Upper lobe of right lung (tissue), 1 donor: ENCODE measurements around the gene NAPB. TPM values are rescaled to one million over a fixed set of nuclear protein-coding genes. Genes with fewer than 3 reads are reported as not detected.

Experiments
- ATAC-seq: fragments of 200-7000 bp; cut with Tn5 transposase; one replicate; pipeline ENCODE4 v1.9.1; 2020; ENCODE audit warnings: mild to moderate bottlenecking, moderate library complexity
- DNase-seq: peaks from one replicate; pipeline ENCODE4 v3.0.0-alpha.2; 2020
- H3K27ac ChIP-seq: fragments of 200-600 bp; one replicate; pipeline ENCODE4 v1.8.0; 2022
- H3K27me3 ChIP-seq: fragments of 200-600 bp; one replicate; pipeline ENCODE4 v1.8.0; 2022; ENCODE audit warnings: mild to moderate bottlenecking
- H3K36me3 ChIP-seq: fragments of 200-600 bp; one replicate; pipeline ENCODE4 v1.8.0; 2022
- H3K4me1 ChIP-seq: fragments of 200-600 bp; one replicate; pipeline ENCODE4 v1.8.0; 2022
- H3K4me3 ChIP-seq: fragments of 200-600 bp; one replicate; pipeline ENCODE4 v1.8.0; 2022; ENCODE audit warnings: mild to moderate bottlenecking
- H3K9me3 ChIP-seq: fragments of 200-600 bp; one replicate; pipeline ENCODE4 v1.8.0; 2022
- intact Hi-C: fragments of 100-400 bp; cut with DNase I; formaldehyde crosslinking; loops from one replicate; pipeline ENCODE4 v1.11.0; 2022
- total RNA-seq: library from RNA; stranded (reverse); fragmentation: NEBNext Ultra II Directional; extraction: Animal tissue kit (Norgen Biotek cat#: 25700); gene quantifications from one replicate; pipeline ENCODE4 v1.2.1, GENCODE V29; 2021
- TF ChIP-seq, protein P1 (sequence below): fragments of 200-600 bp; IDR thresholded peaks from one replicate; pipeline ENCODE4 v1.8.0; 2022; ENCODE audit warnings: antibody characterized with exemption
- donor health status: DM: no; HTN: yes; CAD: no; lungs with severe emphysema.

NAPB gene
- total RNA-seq, 1 donor from 2014 or later: 10.8 TPM

DNA sequence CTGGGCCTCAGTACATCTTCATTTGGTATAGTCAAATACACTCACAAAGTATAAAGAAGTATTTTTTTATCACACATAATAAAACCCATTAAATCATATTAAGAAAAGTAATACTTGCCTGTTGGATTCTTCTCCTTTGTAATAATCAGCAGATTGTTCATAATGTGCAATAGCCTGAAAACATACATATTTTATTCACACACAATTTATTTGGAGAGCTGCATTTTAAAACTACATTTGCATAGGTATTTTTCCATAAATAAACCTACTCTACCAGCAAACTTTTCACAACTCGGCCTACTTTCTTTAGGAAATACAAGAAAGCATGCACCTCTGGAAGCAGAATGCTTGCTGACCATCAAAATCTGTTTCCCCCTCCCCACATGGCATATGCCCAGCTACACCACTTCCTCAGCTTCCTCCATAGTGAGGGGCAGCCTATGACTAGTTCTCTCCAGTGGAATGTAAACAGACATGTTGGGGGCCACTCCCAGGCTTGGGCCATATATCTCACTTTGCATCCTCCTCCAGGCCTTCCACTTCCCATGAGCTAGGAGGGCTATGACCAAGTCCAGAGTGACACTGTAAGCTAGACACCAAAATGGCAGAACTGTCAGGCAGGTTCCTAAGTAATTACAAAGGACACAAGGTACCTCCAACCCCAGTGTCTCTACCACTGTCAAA, 31.1 kb downstream of the NAPB start:
- Histone ChIP-seq H3K36me3 (peaks cover 65% of the 10 kb centered on the region), H3K4me3 (no peak overlapping the region), H3K27ac (no peak overlapping the region), H3K4me1 (no peaks in the 10 kb centered on the region), H3K9me3 (no peaks in the 10 kb centered on the region), H3K27me3 (no peaks in the 10 kb centered on the region)
- TF ChIP-seq, protein P1, sequence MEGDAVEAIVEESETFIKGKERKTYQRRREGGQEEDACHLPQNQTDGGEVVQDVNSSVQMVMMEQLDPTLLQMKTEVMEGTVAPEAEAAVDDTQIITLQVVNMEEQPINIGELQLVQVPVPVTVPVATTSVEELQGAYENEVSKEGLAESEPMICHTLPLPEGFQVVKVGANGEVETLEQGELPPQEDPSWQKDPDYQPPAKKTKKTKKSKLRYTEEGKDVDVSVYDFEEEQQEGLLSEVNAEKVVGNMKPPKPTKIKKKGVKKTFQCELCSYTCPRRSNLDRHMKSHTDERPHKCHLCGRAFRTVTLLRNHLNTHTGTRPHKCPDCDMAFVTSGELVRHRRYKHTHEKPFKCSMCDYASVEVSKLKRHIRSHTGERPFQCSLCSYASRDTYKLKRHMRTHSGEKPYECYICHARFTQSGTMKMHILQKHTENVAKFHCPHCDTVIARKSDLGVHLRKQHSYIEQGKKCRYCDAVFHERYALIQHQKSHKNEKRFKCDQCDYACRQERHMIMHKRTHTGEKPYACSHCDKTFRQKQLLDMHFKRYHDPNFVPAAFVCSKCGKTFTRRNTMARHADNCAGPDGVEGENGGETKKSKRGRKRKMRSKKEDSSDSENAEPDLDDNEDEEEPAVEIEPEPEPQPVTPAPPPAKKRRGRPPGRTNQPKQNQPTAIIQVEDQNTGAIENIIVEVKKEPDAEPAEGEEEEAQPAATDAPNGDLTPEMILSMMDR: no peak
- no peak for DNase-seq
- intact Hi-C loops: no loop called here
- no peak for ATAC-seq

DNA sequence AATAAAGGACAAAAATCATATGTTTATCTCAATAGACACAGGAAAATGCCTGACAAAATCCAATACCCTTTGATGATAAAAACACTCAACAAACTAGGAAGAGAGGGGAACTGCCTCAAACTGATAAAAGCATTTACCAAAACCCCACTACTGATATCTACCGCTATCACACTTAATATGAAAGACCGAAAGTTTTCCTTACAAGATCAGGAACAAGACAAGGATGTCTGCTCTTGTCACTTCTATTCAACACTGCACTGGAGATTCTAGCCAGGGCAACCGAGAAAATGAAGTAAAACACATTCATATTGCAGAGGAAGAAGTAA, 34.2 kb downstream of the NAPB start:
- intact Hi-C loops: no loop called here
- H3K27ac ChIP-seq: no peak overlapping the region
- no peak for DNase-seq
- no peaks in the 10 kb centered on the region for H3K27me3 ChIP-seq
- no peaks in the 10 kb centered on the region for H3K9me3 ChIP-seq
- H3K4me3 ChIP-seq: no peak overlapping the region
- no peaks in the 10 kb centered on the region for H3K4me1 ChIP-seq
- H3K36me3 ChIP-seq: peaks cover 40% of the 10 kb centered on the region
- TF ChIP-seq, protein P1: no peak
- no peak for ATAC-seq

DNA sequence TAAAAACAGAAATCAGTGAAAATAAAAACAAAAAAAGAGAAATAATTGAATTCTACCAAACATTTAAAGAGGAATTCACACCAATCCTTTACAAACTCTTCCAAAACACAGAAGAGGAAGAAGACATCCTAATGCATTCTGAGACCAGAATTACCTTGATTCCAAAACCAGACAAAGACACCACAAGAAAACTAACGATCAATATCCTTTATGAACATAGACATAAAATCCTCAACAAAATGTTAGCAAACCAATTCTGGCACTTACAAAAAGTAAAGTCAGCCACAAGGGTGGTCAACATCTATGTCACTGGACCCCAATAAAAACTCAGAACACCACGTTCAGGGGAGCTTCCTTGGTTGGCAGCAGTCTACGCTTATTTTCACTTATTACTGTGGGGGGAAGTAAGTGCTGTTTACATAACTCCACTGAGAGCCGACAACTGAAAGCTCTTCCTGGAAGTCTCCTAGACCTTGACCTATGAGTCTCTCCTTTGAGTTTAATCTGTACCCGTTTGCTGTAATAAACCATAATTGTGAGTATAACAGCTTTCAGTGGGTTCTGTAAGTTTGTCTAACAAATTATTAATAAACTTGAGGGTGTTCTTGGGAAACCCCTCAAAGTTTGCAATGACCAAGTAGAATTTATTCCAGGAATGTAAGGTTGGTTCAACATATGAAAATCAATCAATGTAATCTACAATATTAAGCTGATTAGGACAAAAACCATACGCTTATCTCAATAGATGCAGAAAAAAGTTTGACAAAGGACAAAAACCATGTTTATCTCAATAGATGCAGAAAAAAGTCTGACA, 34.8 kb downstream of the NAPB start:
- H3K27ac ChIP-seq: no peak overlapping the region
- DNase-seq (no peak), ATAC-seq (no peak)
- H3K4me1 ChIP-seq: no peaks in the 10 kb centered on the region
- peaks cover 34% of the 10 kb centered on the region for H3K36me3 ChIP-seq
- no peaks in the 10 kb centered on the region for H3K27me3 ChIP-seq
- intact Hi-C loops: no loop called here
- no peak overlapping the region for H3K4me3 ChIP-seq
- H3K9me3 ChIP-seq: no peaks in the 10 kb centered on the region
- TF ChIP-seq, protein P1: no peak

DNA sequence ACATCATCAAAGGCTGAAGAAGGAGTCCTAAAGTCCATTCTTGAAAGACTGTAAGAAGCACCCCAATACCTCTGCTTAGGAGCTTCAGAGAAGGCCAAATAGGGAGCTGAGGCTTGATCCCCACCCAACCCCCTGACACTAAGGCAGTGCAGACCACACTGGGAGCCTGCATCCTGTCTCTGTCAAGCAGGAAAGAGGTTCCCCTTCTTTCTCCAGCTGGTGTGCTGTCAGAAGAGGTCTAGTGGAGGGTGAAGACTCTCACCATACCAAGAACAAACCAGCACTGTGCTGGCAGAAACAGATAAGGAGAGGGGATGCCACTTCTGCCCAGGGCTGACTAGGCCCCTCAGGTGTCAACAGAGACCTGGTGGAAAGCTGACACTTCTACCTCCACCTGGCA, 39.4 kb downstream of the NAPB start:
- DNase-seq (no peak), ATAC-seq (no peak)
- Histone ChIP-seq H3K27ac (no peak overlapping the region), H3K27me3 (no peaks in the 10 kb centered on the region), H3K4me1 (no peaks in the 10 kb centered on the region), H3K9me3 (no peaks in the 10 kb centered on the region), H3K36me3 (peaks cover 30% of the 10 kb centered on the region), H3K4me3 (no peak overlapping the region)
- TF ChIP-seq, protein P1: no peak
- intact Hi-C loops: no loop called here

DNA sequence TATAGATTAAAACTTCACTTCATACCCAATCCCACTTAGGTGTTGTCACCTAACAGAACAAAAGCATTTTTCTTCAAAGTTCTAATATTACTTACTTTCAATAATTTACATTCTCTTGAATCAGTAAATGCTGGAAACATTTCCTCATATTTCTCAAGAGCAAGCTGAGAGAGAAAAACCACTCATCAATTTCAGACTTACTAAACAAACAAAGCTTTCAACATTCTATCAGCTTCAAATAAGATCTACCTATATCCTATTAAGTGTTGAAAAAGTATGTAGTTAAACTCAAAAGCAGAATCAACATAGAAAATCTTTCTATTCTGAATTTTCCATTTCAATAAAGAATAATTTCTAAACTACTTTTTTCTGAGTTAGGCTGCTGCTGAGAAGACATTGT, 41.5 kb downstream of the NAPB start:
- H3K4me1 ChIP-seq: no peaks in the 10 kb centered on the region
- no peak overlapping the region for H3K4me3 ChIP-seq
- H3K27ac ChIP-seq: no peak overlapping the region
- H3K9me3 ChIP-seq: no peaks in the 10 kb centered on the region
- DNase-seq: no peak
- ATAC-seq: no peak
- TF ChIP-seq, protein P1: no peak
- no peaks in the 10 kb centered on the region for H3K27me3 ChIP-seq
- intact Hi-C loops: no loop called here
- peaks cover 45% of the 10 kb centered on the region for H3K36me3 ChIP-seq
